GM12891 (cell line): ENCODE data around the gene ODAD4.

Source experiments
- POLR2A ChIP-seq: IDR thresholded peaks from 2 replicates; pipeline ENCODE4 v1.6.1; 2011; ENCODE audit warnings: low read depth, low read length, control low read depth
- TAF1 ChIP-seq: IDR thresholded peaks from 2 replicates; pipeline ENCODE4 v1.6.1; 2011; ENCODE audit warnings: low read depth, low read length, control low read depth

- no peak for TF ChIP-seq POLR2A
- TF ChIP-seq TAF1, result no peak
These were observed 57.2 kb downstream of the ODAD4 start for GRCh38 chr17:41987642-41988041.
